ENCODE measurements around the gene ADNP2.

Gene ADNP2, protein sequence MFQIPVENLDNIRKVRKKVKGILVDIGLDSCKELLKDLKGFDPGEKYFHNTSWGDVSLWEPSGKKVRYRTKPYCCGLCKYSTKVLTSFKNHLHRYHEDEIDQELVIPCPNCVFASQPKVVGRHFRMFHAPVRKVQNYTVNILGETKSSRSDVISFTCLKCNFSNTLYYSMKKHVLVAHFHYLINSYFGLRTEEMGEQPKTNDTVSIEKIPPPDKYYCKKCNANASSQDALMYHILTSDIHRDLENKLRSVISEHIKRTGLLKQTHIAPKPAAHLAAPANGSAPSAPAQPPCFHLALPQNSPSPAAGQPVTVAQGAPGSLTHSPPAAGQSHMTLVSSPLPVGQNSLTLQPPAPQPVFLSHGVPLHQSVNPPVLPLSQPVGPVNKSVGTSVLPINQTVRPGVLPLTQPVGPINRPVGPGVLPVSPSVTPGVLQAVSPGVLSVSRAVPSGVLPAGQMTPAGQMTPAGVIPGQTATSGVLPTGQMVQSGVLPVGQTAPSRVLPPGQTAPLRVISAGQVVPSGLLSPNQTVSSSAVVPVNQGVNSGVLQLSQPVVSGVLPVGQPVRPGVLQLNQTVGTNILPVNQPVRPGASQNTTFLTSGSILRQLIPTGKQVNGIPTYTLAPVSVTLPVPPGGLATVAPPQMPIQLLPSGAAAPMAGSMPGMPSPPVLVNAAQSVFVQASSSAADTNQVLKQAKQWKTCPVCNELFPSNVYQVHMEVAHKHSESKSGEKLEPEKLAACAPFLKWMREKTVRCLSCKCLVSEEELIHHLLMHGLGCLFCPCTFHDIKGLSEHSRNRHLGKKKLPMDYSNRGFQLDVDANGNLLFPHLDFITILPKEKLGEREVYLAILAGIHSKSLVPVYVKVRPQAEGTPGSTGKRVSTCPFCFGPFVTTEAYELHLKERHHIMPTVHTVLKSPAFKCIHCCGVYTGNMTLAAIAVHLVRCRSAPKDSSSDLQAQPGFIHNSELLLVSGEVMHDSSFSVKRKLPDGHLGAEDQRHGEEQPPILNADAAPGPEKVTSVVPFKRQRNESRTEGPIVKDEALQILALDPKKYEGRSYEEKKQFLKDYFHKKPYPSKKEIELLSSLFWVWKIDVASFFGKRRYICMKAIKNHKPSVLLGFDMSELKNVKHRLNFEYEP

GRCh38 chr18:80108739-80109675, at the start of gene ADNP2:
Gene ADNP2 (plus strand): TSS chr18:80109262. CDS start chr18:80117543, 8,281 bp downstream.
- peak; percentile 16 to 99 (median 84) for DNase-seq

DNA sequence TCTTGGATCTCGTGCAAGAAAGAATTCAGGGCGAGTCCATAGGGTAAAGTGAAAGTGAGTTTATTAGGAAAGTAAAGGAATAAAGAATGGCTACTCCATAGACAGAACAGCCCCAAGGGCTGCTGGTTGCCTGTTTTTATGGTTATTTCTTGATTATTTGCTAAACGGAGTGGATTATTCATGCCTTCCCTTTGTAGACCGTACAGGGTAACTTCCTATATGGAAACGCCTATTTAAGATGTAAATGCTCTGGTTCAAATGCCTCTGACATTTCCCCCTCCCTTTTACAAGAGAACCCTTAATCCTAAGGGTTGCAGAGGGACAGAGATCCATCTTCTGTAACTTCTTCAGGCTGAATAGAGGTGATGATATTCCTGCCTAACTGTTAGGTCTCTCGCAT, 49.1 kb upstream of the ADNP2 start:
- DNase-seq: no peak

GRCh38 chr18:80065705-80066104, 43.4 kb upstream of the ADNP2 start:
- DNase-seq: no peak

DNA sequence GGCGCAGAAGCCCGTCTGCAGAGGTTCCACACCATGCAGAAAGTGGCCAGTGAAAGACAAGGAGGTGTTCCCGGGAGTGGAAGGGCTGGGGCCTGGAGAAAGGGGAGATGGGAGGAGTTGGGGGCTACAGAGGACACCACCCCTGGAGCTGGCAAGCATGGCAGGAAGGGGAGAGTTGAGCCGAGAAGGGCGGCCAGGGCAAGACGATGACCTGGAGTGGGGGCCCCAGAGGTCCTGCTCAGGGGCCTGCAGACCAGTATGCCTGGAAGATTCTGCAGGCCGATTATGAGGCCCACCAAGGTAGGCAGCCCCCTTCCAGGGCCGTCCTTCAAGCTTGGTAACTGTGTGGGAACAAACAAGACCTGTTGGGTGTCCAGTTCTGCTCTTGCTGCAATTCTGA, 41.7 kb upstream of the ADNP2 start:
- no peak for DNase-seq

DNA sequence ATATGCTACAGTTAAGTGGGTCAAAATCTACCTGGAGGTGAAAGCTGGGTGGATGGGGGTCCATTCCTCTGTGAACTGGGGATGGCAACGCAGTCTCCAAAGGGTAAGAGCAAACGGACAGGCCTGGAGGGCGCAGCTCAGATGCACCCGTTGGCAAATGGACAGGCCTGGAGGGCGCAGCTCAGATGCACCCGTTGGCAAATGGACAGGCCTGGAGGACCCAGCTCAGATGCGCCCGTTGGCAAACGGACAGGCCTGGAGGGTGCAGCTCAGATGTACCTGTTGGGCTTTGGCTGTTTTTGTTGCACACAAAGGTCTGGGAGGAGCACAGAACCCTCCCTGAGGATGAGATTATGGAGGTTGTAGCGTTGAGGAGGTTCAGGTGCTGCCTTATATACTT, 41.2 kb upstream of the ADNP2 start:
- DNase-seq: no peak

- no peak for DNase-seq
These were observed 40.3 kb upstream of the ADNP2 start for GRCh38 chr18:80068571-80069272.

GRCh38 chr18:80070825-80071224, 38.2 kb upstream of the ADNP2 start:
- no peak for DNase-seq

DNA sequence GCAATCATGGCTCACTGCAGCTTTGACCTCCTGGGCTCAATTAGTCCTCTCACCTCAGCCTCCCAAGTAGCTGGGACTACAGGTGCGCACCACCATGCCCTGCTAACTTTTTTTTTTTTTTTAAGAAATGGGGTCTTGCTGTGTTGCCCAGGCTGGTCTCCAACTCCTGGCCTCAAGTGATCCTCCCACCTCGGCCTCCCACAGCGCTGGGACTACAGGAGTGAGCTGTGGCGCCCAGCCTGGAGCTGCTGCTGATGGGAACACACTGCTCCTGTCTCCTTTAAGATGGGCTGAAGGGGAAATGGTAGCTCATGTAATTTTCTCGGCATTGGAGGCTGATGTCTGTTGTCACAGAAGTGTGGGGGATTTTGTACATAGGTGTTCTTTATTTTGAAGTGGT, 34.9 kb upstream of the ADNP2 start:
- no peak for DNase-seq

DNA sequence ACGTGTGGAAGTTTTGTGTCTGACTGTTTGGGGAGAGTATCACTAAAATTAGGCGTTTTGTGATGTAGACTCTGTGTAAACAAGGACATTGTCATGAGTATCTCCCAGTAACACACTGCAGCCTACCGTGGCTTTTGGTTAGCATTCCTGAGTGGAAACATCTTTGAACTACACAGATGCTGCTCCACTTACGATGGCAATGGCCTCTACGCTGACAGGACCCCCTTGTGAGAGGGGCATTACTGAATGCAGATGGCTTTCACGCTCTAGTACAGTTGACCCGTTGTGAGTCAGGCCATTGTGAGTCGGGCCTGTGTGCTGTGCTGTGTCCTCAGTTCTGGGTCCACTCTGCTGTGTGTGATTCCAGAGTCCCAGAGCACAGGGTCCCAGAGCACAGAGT, 34.4 kb upstream of the ADNP2 start:
- no peak for DNase-seq

GRCh38 chr18:80075940-80076339, 33.1 kb upstream of the ADNP2 start:
- DNase-seq: no peak

DNA sequence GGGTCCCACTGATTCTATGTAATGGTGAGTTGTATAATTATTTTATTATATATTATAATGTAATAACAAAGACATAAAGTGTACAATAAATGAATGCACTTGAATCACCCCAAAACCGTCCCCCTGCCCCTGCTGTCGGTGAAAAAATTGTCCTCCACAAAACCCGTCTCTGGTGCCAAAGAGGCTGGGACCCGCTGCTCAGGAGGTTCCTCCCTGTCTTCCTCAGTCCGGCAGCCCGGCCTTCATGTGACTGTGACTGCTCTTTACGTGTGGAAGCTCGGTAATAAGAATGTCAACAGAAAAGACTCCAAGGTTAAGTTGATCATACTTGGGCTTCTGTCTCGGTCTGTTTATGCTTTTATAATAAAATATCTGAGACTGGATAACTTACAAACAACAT, 32.7 kb upstream of the ADNP2 start:
- DNase-seq: no peak

- no peak for DNase-seq
These were observed 31.2 kb upstream of the ADNP2 start for GRCh38 chr18:80077873-80078272.

- DNase-seq: no peak
These were observed 22.8 kb upstream of the ADNP2 start for GRCh38 chr18:80086281-80086680.

GRCh38 chr18:80088036-80088435, 21.0 kb upstream of the ADNP2 start:
- no peak for DNase-seq

DNA sequence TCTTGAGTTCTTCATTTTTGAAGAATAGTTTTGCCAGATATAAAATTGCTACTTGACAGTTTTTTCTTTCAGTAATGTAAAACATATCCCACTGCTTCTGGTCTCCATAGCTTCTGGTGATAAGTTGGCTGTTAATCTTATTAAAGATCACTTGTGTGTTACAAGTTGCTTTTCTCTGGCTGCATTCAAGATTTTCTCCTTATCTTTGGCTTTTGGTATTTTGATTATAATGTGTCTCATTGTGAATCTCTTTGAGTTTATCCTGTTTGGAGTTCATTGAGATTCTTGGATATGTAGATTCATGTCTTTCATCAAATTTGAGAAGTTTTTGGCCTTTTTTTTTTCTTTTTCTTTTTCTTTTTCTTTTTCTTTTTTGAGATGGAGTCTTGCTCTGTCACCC, 20.2 kb upstream of the ADNP2 start:
- no peak for DNase-seq

DNA sequence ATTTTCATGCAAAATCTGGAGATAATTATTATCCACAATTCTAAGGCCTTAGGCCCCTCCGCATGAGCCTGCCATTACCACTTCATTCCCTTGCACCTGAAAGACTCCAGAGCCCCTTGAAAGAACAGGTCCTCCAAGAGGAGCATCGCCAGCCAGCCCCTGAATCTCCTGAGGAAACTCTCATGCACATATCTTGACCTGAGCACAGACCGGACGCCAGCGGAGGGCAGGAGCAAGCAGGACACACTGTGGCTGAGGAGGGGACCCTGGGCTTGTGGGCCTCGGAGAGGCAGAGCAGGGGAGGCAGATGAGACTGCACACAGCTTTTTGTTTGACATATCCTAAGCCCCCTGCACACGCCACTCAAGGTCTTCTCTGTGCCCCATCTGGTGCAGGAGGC, 13.6 kb upstream of the ADNP2 start:
- no peak for DNase-seq

- DNase-seq: no peak
These were observed 13.0 kb upstream of the ADNP2 start for GRCh38 chr18:80096032-80096565.

GRCh38 chr18:80097201-80097600, 11.9 kb upstream of the ADNP2 start:
- no peak for DNase-seq

GRCh38 chr18:80103231-80103630, 5.8 kb upstream of the ADNP2 start:
- peak in 2 of 56 donors; percentile 15 to 34 for DNase-seq

GRCh38 chr18:80104364-80104779, 4.7 kb upstream of the ADNP2 start:
- no peak for DNase-seq

Data from nucleus accumbens (tissue), 56 donors.